Measurements from ENCODE around the gene PHKB.

- TF ChIP-seq CTCF (conservative IDR thresholded peaks at IDR 0.05 in 1 of 2, IDR thresholded peaks at IDR 0.05 in 1 of 2; ENCODE audit: extremely low read depth in 1 of 2, insufficient read depth in 1 of 2, low read depth in 1 of 2, low read length in 2 of 2) (no peak), EZH2 (IDR thresholded peaks at IDR 0.05; ENCODE audit: borderline replicate concordance, low read length) (no peak)
Observed at GRCh38 chr16:47477679-47478078, 16.5 kb downstream of the PHKB start.

All from mammary epithelial cell (primary cell).